GM18858 (cell line): Measurements from ENCODE around the gene PER3.

ENCODE experiments used
- ATAC-seq: cut with Tn5 transposase; IDR thresholded peaks from one replicate; pipeline ENCODE4 v1.9.1; 2021; ENCODE audit not compliant: unreplicated experiment

PER3 gene

GRCh38 chr1:7783826-7784491 lies at the start of gene PER3:
PER3 (plus strand) TSS chr1:7784291; CDS start chr1:7784878, 587 bp downstream.
- peak; percentile 78 for ATAC-seq

- ATAC-seq, result no peak
These were observed 46.0 kb upstream of the PER3 start for GRCh38 chr1:7738044-7738443.

DNA sequence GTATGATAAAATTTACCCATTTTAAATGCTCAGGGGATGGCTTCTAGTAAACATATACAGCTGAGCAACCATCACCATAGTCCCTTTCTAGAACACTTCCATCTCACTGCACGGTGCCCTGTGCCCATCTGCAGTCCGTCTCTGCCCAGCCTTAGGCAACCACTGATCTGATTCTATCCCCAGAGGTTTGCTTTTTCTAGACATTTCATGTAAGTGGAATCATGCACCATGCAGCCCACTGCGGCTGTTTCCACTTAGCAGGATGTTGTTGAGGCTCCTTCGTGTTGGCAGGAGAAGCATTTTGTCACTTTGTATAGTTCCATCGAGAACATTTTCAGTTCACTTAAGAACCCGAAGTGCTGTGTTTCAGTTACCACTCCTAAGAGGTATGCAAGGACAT lies 40.7 kb upstream of the PER3 start:
- no peak for ATAC-seq

DNA sequence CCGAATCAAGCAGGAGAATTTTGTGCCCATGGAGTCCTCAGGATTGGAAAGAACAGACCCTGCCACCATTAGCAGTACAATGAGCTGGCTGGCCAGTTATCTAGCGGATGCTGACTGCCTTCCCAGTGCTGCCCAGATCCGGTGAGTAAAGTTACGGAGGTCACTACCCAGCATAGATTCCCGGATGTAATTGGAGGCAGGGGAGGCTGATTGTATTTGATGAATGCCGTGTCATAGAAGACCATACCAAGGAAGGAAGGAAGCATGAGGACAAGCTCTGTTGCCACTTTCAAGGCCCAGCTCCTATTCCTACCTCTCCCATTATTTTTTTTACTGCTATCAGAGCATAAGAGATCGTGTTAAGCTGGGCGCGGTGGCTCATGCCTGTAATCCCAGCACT lies 39.2 kb upstream of the PER3 start:
- ATAC-seq, result no peak

DNA sequence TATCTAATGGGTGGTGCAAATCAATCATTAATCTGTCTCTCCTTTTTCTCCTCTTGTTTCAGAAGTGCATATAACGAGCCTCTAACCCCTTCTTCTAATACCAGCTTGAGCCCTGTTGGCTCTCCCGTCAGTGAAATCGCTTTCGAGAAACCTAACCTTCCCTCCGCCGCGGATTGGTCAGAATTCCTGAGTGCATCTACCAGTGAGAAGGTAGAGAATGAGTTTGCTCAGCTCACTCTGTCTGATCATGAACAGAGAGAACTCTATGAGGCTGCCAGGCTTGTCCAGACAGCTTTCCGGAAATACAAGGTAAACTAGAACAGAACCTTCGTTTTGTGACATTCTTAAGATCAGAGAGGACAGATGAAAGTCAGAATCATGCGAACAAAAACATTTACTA lies 38.3 kb upstream of the PER3 start:
- no peak for ATAC-seq

DNA sequence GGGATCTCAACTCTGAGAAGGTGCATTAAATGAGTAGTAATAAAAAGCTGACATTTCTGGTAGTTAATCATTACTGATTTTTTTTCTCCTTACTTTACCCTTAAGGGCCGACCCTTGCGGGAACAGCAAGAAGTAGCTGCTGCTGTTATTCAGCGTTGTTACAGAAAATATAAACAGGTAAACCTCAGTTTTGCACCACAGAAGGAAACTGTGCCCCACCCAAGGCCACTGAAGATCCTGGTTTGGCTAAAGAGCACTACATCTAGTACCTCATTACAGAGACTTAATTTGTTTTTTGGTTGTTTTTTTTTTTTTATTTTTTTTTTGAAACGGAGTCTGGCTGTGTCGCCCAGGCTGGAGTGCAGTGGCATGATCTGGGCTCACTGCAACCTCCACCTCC lies 36.5 kb upstream of the PER3 start:
- no peak for ATAC-seq

DNA sequence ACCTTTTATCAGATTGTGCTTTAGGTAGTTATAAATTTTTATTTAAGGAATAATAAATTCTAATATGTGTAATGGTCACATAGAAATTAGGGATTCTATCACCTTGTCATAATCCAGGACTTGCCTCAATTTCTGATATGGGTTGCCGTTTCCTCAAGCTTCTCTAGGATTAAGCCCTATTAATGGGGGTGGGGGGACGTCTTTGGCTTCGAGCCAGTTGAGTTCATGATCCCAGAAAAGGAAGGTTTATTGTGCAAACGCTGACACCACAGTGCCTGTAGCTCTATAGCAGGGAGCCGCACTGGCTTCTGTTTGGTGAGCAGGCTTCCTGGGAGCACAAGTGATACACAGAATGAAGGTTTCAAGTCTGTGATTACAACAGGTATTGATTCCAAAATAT lies 35.0 kb upstream of the PER3 start:
- ATAC-seq, result no peak

DNA sequence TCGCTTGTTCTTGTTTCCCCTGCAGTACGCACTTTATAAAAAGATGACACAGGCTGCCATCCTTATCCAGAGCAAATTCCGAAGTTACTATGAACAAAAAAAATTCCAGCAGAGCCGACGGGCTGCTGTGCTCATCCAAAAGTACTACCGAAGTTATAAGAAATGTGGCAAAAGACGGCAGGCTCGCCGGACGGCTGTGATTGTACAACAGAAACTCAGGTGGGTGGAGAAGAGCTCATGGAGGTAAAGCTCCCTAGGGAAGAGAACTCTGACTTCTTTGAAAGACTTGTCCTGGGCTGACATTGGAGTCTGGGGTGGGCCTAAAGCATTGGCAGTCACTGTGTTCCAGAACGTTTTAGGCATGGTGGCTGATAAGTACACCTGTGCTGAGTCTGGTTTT lies 32.9 kb upstream of the PER3 start:
- ATAC-seq, result no peak

- no peak for ATAC-seq
These were observed 31.3 kb upstream of the PER3 start for GRCh38 chr1:7752512-7753417.

GRCh38 chr1:7753641-7754040 lies 30.4 kb upstream of the PER3 start:
- no peak for ATAC-seq

DNA sequence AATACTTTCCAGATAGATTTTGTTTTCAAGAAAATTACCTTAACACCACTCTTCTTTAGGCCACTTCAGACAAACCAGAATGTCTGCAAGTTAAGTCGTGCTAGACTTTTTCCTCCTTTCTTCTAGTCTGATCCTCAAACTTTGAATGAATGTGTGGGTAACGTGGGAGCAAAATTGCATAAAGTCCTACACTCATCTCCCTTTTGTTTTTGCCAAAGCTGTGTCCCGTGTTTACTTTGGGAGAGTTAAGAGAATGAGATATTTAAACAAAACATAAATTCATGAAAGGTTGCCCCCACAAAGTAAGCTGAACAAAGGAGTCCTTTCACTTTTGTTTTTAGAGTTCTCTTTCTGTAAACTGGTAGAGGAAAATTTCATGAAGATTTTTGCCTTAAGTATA lies 29.9 kb upstream of the PER3 start:
- no peak for ATAC-seq

- ATAC-seq, result no peak
These were observed 28.6 kb upstream of the PER3 start for GRCh38 chr1:7755448-7755847.

- no peak for ATAC-seq
These were observed 23.8 kb upstream of the PER3 start for GRCh38 chr1:7760245-7760644.

GRCh38 chr1:7761103-7761502 lies 23.0 kb upstream of the PER3 start:
- ATAC-seq, result no peak

DNA sequence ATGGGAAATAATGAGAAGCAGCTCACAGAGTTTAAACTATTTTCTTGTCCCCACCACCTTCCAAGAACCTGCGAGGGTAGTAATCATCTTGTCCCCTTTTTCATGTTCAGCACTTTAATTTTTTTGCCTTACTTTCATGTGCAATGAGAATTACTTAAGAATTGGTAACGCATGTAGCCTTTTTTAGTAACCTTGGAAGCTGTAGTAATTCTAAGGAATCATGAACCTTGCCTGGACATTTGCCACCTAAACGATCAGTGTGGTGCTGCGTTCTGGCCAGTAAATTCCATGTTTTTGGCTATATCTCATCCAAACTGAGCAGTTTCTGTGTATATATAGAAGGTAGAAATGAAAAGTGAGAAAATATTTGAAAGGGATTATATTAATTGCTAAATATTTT lies 16.9 kb upstream of the PER3 start:
- no peak for ATAC-seq

GRCh38 chr1:7768583-7768982 lies 15.5 kb upstream of the PER3 start:
- no peak for ATAC-seq

GRCh38 chr1:7769673-7770412 lies 14.2 kb upstream of the PER3 start:
- no peak for ATAC-seq

DNA sequence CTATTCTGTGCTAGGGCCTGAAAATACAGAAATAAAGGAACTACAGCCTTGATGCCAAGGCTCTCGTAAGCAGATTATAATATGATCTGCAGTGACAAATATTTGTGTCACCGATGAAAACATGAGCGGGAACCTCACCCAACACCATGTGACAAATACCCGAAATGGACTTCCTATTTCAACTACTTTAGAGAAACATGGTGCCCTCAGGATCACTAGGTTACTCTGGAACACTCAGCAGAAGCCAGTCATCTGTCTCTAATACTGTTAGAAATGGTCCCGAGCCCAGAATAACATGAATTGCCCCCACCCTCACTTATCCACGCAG lies 13.5 kb upstream of the PER3 start:
- ATAC-seq, result no peak

- peak; percentile 54 for ATAC-seq
These were observed 12.9 kb upstream of the PER3 start, which contains the start of gene VAMP3 for GRCh38 chr1:7770997-7771822. VAMP3 (plus strand) TSS chr1:7771296; CDS start chr1:7771384, 88 bp downstream.

DNA sequence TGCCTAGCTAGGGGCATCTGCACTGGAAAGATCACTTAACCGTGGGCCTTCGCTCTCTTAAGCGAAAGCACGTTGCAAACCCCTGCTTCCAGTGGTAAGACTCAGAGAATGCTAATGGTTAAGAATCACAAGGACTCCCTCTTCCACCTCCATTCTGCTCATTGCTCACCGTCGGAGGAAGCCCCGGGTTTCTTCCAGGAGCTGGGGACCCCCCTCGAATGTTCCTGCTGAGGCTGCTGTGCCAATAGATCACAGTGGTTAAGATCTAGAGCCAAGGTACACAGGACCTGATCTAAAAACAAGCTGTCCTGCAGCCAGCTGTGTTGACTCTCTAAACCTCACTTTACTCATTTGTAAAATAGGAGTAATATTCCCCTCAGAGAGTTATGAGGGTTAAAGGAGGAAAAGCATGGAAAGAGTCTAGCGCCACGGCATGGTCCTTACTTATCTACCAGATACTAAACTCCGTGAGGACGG lies 12.2 kb upstream of the PER3 start:
- no peak for ATAC-seq

DNA sequence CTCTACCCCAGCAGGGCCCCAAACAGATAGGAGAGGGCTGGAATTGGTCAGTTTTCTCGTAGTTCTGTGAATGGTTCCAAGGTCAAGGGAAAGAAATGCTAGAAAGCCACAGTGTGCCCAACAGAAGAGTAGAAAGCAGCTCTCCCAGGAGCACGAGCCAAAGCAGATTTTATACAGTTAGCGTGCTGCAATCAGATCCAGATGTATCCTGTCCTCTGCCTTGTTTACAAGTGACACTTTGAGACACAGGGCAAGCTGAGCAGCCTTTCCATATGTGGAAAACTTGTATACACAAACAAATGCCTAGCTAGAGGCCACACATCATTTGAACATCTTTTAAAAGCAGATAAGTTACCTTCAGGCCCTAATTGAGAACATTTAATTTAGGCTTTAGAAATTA lies 6.5 kb upstream of the PER3 start:
- no peak for ATAC-seq
